Activated CD8-positive, alpha-beta memory T cell treated with anti-CD3 and anti-CD28 coated beads, Interleukin-2, amount 10 ng/mL, durations not matched to agents 7 days and 5 days (primary cell): ENCODE measurements around the gene PSMD5. TPM values are rescaled to one million over a fixed set of nuclear protein-coding genes. Genes with fewer than 3 reads are reported as not detected.
"Not testable (repeated sequence)": the region's sequence is repeated elsewhere in the genome, so short reads cannot be mapped to it uniquely, and the experiment has no call there.

Experiments
- ATAC-seq: fragments of 150-1000 bp; cut with Tn5 transposase; one replicate; pipeline ENCODE4 v1.10.0; 2021; ENCODE audit warnings: moderate library complexity
- CTCF ChIA-PET: fragments of 350-600 bp; sonication (Branson Sonifier 250); formaldehyde crosslinking; loops from one replicate; lab custom pipeline; 2021; ENCODE audit warnings: antibody characterized with exemption; lab: Charles Lee
- DNase-seq: peaks from one replicate; pipeline ENCODE4 v3.0.0-alpha.2; 2020
- H3K27ac Mint-ChIP-seq: one replicate; pipeline ENCODE4 v1.8.0; 2021; ENCODE audit warnings: mild to moderate bottlenecking, mixed read lengths
- H3K27me3 Mint-ChIP-seq: one replicate; pipeline ENCODE4 v1.8.0; 2021; ENCODE audit warnings: mixed read lengths
- H3K36me3 Mint-ChIP-seq: one replicate; pipeline ENCODE4 v1.8.0; 2021; ENCODE audit warnings: mild to moderate bottlenecking, mixed read lengths
- H3K4me1 Mint-ChIP-seq: one replicate; pipeline ENCODE4 v1.8.0; 2021; ENCODE audit warnings: mixed read lengths
- H3K4me3 Mint-ChIP-seq: one replicate; pipeline ENCODE4 v1.8.0; 2021; ENCODE audit warnings: mild to moderate bottlenecking, moderate library complexity, mixed read lengths
- H3K9me3 Mint-ChIP-seq: one replicate; pipeline ENCODE4 v1.8.0; 2022; ENCODE audit warnings: low read depth, mixed read lengths
- total RNA-seq, 2 experiments: library from RNA; stranded (reverse); gene quantifications; one replicate each; pipeline ENCODE4 v1.2.3, GENCODE V29; 2021

PSMD5 gene
- total RNA-seq, 2 experiments from 2014 or later, result 53.6 to 58.9 TPM

DNA sequence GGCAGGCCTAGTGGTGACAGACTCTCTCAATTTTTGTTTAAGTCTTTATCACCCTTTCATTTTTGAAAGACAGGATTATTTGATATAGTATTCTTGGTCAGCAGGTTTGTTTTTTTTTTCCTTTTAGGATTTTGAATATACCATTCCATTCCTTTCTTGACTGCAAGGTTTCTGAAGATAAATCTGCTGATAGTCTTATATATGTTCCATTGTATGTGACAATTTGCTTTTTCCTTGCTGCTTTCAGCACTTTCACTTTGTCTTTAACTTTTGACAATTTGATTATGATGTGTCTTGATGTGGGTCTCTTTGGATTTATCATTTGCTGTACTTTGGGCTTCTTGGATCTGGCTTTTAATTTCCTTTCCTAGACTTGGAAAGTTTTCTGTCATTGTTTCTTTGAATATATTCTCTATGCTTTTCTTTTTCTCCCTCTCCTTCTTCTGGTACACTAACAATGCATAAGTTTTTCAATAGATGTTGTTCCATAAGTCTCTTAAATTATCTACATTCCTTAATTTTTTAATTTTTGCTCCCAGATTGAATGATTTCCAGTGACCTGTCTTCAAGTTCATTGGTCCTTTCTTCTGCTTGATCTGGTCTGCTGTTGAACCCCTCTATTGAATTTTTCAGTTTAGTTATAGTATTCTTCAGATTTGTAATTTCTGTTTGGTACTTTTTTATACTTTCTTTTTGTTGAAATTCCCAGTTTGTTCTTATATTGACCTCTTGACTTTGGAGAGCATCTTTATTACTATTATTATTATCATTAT lies 34.9 kb downstream of the PSMD5 start:
- no peaks in the 10 kb centered on the region for H3K4me1 Mint-ChIP-seq
- H3K27ac Mint-ChIP-seq, result no peak overlapping the region
- peaks cover 28% of the 10 kb centered on the region for H3K9me3 Mint-ChIP-seq
- CTCF ChIA-PET, result interaction anchor here (0.7 kb wide), 1 partner anchor 104 kb away, joined by 3 read pairs; no protein-coding TSS in a partner anchor
- no peak overlapping the region for H3K4me3 Mint-ChIP-seq
- peaks cover 39% of the 10 kb centered on the region for H3K36me3 Mint-ChIP-seq
- no peaks in the 10 kb centered on the region for H3K27me3 Mint-ChIP-seq
- DNase-seq, result no peak
- no peak for ATAC-seq

DNA sequence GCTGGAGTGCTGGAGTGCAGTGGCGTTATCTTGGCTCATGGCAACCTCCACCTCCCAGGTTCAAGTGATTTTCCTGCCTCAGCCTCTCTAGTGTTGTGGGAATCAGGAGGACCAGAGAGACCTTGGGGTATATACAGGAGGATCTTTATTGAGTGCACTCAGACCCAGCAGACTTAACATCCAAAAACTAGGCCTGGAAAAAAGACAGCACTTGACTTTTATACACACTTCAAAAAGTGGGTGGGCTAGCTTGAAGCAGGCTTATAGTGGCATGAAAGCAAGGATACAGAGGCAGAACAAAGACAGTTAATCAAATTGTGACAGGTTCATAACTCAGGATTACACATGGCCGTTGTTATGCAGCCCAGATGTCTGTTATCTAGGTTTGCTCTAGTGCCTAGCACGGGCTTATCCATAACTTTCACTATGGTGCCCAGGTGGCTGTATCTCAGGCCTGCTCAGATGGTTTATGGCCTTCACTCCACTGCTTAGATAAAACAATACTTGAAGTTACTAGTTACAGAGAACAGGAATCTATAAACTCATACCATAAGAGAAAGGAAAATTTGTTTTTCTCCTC lies 37.8 kb downstream of the PSMD5 start:
- H3K27ac Mint-ChIP-seq, H3K4me1 Mint-ChIP-seq, ATAC-seq, H3K4me3 Mint-ChIP-seq, H3K27me3 Mint-ChIP-seq, DNase-seq, CTCF ChIA-PET: not testable (repeated sequence)
- H3K9me3 Mint-ChIP-seq, result peaks cover 25% of the 10 kb centered on the region
- peaks cover 39% of the 10 kb centered on the region for H3K36me3 Mint-ChIP-seq

DNA sequence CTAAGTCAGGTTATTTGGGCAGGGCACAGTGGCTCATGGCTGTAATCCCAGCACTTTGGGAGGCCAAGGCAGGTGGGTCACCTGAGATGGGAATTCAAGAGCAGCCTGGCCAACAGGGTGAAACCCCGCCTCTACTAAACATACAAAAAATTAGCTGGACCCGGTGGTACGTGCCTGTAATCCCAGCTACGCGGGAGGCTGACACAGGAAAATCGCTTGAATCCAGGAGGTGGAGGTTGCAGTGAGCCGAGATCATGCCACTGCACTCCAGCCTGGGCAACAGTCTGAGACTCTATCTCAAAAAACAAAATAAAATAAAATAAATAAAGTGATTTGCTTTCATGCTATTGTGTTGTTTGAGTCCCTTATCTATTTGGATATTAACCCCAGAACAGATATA lies 41.3 kb downstream of the PSMD5 start:
- no peaks in the 10 kb centered on the region for H3K4me1 Mint-ChIP-seq
- CTCF ChIA-PET, result no interaction called here

DNA sequence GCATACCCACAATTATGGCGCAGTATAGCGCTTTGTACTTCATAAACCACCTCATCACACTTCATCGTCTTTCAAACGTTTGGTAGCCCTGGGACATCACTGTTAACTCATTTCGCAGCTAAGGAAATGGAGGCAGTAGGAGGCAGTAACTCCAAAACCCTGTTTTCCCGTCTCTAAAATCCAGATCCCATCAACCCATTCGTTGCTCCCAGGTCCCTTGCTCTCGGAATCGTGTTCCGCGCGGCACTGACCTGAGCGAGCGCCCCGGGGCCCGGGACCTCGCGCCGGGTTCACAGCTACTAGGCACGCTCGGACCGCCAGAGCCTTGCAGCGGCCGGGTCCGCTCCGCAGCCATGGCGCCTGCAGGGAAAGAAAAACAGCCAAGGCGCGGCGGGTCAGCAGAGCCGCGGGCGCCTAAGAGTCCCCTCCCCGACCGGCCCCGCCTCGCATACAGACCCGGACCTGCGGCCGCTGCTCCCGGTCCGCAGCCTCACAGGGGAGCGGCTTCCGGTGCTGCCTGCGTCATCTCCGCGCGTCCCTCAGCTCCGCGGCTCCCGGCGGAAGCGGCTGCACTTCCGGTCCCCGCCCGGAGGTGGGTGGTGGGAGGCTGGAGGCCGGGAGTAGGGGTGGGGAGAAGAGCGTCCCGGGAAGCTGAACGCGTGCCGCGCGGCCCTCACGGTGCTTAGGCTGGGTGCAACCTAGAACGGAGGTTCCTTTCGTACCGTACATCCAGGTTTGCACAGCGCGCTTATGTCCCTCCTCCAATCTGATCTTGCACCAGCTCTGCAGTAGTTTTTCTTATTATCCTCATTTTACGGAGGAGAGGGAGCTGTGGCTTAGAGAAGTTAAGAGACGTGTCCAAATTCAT lies 49.6 kb downstream of the PSMD5 start, which contains the start of gene FBXW2:
Gene FBXW2 (minus strand): TSS at position 519 of the 868 bp plus-strand sequence. CDS start 5,158 bp downstream, outside the sequence.
- Mint-ChIP-seq H3K27ac (peak within 1 kb of the TSS; percentile 91), H3K27me3 (no peaks in the 10 kb centered on the region), H3K4me3 (peak within 1 kb of the TSS; percentile 91), H3K36me3 (peaks cover 18% of the 10 kb centered on the region), H3K4me1 (peaks cover 59% of the 10 kb centered on the region), H3K9me3 (no peaks in the 10 kb centered on the region)
- ATAC-seq (peak; percentile 94), DNase-seq (peak; percentile 93)
- CTCF ChIA-PET, result interaction anchor here (1.0 to 2.1 kb wide), 13 partner anchors 11 to 279 kb away, joined by 3 to 8 read pairs (median 3); partner anchors contain the start of gene PHF19

More for the DNA sequence above, 41.3 kb downstream of the PSMD5 start:
- H3K36me3 Mint-ChIP-seq, result peaks cover 16% of the 10 kb centered on the region
- DNase-seq, result no peak
- no peaks in the 10 kb centered on the region for H3K27me3 Mint-ChIP-seq
- H3K4me3 Mint-ChIP-seq, result no peak overlapping the region
- no peak overlapping the region for H3K27ac Mint-ChIP-seq
- no peak for ATAC-seq
- peaks cover 8% of the 10 kb centered on the region for H3K9me3 Mint-ChIP-seq

DNA sequence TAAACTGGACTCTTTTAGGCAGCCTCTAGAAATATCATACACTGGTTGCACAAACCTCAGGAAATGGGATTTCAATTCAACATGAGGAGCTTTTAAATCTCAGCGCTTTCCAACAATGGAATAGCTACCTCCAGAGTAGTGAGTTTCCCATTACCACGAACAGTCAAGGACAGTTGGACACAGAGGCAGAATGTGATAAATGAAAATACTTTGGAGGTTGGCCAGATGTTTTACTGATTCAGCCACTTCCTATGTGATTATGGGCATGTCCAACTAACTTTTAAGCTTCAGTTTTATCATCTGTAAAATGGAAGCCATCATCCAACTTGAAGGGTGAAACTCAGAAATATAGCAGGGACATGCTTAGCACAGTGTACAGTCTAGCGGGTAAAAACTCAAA lies 51.6 kb downstream of the PSMD5 start:
- Mint-ChIP-seq H3K27ac (peak overlapping the region; percentile 74), H3K9me3 (no peaks in the 10 kb centered on the region), H3K4me3 (peak overlapping the region; percentile 91), H3K27me3 (no peaks in the 10 kb centered on the region), H3K4me1 (peaks cover 70% of the 10 kb centered on the region), H3K36me3 (peaks cover 33% of the 10 kb centered on the region)
- CTCF ChIA-PET, result no interaction called here
- DNase-seq (no peak), ATAC-seq (no peak)

DNA sequence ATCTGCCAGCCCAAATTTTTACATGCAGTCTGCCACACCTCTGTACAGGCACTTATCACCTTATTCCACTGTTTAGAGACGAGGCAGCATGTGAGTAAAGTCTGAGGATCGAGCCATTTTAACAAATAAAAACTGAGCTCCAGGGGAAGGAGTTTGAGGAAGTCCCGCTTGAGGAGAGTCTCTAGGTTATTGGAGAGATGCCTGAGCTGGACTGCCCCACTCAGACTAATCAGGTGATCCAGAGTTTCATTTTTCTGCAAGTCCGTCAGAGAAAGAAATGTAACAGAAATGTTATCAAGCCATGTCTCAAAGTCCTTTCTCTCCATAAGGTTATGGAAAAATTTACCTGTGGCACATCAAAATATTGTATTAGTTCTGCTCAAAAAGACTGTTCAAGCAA lies 54.8 kb downstream of the PSMD5 start:
- Mint-ChIP-seq H3K36me3 (peaks cover 47% of the 10 kb centered on the region), H3K27ac (peak overlapping the region; percentile 27), H3K27me3 (no peaks in the 10 kb centered on the region), H3K4me1 (peaks cover 66% of the 10 kb centered on the region), H3K9me3 (no peaks in the 10 kb centered on the region), H3K4me3 (no peak overlapping the region)
- CTCF ChIA-PET, result no interaction called here
- ATAC-seq (no peak), DNase-seq (no peak)

DNA sequence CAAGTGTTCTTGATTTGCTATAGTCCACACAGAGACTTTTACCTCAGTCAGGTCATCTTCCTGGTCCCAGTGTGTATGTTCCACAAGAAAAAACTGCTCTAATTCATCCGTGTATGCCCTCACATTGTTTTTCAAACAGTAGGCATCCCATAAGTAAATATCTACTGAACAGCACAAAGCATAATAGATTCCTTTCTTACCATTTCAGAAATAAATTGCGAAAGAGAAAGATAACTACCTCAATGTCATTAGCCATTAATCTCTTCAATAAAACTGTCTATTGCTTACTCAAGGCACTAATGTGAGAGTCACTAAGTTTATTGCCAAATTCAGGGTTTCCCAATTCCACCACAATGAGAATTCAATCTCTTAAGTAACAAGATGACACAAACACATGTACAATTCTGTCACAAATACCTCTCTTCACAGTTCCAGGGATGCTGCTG lies 59.1 kb downstream of the PSMD5 start:
- no peak overlapping the region for H3K4me3 Mint-ChIP-seq
- no peak overlapping the region for H3K27ac Mint-ChIP-seq
- DNase-seq (no peak), ATAC-seq (no peak)
- H3K36me3 Mint-ChIP-seq, result peaks cover 58% of the 10 kb centered on the region
- no peaks in the 10 kb centered on the region for H3K27me3 Mint-ChIP-seq
- CTCF ChIA-PET, result no interaction called here
- peaks cover 40% of the 10 kb centered on the region for H3K4me1 Mint-ChIP-seq
- H3K9me3 Mint-ChIP-seq, result no peaks in the 10 kb centered on the region

DNA sequence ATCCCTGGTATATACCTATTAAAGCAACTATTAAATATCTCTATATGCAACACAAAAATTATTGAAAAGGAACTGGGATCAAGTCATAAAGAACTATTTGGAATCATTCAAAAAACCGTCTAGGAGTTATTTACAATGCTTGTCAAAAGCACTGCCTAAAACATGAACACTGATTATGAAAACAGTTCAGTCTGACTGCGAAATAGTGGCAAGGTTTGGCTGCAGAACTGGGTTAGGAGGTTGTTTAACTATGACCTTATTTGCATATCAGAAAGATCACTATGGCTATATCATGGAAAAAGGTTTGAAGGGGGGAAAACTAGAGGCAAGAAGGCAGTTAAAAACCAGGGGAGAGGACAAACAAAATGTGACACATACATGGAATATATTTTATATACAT lies 61.5 kb downstream of the PSMD5 start:
- Mint-ChIP-seq H3K9me3 (no peaks in the 10 kb centered on the region), H3K36me3 (peaks cover 58% of the 10 kb centered on the region), H3K27me3 (no peaks in the 10 kb centered on the region), H3K27ac (no peak overlapping the region), H3K4me1 (peaks cover 24% of the 10 kb centered on the region), H3K4me3 (no peak overlapping the region)
- DNase-seq (no peak), ATAC-seq (no peak)
- CTCF ChIA-PET, result no interaction called here

DNA sequence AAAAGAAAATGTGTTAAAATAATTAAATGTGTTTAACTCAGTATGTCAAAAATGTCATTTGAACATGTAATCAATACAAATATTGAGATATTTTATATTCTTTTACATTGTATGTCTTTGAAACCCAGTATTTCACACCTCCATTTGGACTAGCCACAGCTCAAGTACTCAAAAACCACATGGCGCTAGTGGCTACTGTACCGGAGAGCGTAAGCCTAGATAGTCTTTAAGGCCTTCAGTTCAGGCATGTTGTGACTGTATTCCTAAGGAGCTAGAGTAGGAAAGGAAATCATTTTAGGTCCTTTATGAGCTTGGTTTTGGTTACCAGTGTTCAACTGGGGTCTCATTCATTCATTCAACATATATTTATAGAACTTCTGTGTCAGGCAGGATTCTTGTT lies 62.4 kb downstream of the PSMD5 start:
- Mint-ChIP-seq H3K9me3 (no peaks in the 10 kb centered on the region), H3K4me1 (peaks cover 18% of the 10 kb centered on the region), H3K4me3 (no peak overlapping the region), H3K27ac (no peak overlapping the region), H3K27me3 (no peaks in the 10 kb centered on the region), H3K36me3 (peaks cover 57% of the 10 kb centered on the region)
- CTCF ChIA-PET, result interaction anchor here (0.8 kb wide), 1 partner anchor 279 kb away, joined by 3 read pairs; no protein-coding TSS in a partner anchor
- DNase-seq, result no peak
- ATAC-seq, result no peak

DNA sequence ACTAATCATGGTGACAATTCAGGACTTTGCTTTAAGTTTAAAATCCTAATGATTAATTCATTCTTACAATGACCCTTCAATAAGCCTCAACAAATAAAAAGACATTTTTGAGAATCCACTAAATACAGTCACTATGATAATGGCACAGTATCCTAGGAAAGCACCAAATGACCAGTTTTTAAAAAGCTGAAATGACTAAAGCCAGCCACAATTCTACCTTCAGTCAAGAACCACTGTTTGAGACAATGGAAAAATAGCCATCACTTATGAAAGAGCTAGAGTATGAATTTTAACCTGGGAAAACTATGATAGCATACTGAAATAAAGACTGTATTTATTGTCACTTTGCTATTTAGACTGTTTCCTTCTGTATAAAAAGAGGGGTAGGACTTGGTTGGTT lies 63.5 kb downstream of the PSMD5 start:
- H3K9me3 Mint-ChIP-seq, result no peaks in the 10 kb centered on the region
- H3K27ac Mint-ChIP-seq, result no peak overlapping the region
- DNase-seq (no peak), ATAC-seq (no peak)
- CTCF ChIA-PET, result interaction anchor here (0.8 kb wide), 1 partner anchor 22 kb away, joined by 3 read pairs; no protein-coding TSS in a partner anchor
- H3K4me3 Mint-ChIP-seq, result no peak overlapping the region
- H3K4me1 Mint-ChIP-seq, result peaks cover 15% of the 10 kb centered on the region
- H3K36me3 Mint-ChIP-seq, result peaks cover 59% of the 10 kb centered on the region
- H3K27me3 Mint-ChIP-seq, result no peaks in the 10 kb centered on the region

DNA sequence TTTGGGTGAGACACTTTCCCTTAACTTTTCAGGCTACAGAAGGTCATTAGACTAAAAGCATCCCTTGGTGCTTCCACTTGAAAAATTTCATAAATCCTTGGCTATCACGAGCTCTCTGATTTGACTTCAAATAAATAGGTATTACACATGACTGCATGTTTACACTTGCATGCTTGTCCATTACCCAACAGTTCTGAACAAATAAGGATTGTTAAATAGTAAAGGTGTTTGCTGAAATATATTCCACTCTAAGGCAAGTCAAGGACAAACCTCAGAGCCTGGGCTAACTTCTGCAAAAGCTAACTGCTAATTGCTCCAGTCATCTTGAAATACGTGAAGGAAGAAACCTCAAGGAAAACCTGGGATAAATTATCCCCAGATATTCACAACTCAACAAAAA lies 64.0 kb downstream of the PSMD5 start:
- no peak for ATAC-seq
- H3K27me3 Mint-ChIP-seq, result no peaks in the 10 kb centered on the region
- H3K4me3 Mint-ChIP-seq, result no peak overlapping the region
- DNase-seq, result no peak
- no peak overlapping the region for H3K27ac Mint-ChIP-seq
- no peaks in the 10 kb centered on the region for H3K9me3 Mint-ChIP-seq
- peaks cover 54% of the 10 kb centered on the region for H3K36me3 Mint-ChIP-seq
- H3K4me1 Mint-ChIP-seq, result peaks cover 13% of the 10 kb centered on the region
- CTCF ChIA-PET, result interaction anchor here (0.8 kb wide), 1 partner anchor 22 kb away, joined by 3 read pairs; no protein-coding TSS in a partner anchor

DNA sequence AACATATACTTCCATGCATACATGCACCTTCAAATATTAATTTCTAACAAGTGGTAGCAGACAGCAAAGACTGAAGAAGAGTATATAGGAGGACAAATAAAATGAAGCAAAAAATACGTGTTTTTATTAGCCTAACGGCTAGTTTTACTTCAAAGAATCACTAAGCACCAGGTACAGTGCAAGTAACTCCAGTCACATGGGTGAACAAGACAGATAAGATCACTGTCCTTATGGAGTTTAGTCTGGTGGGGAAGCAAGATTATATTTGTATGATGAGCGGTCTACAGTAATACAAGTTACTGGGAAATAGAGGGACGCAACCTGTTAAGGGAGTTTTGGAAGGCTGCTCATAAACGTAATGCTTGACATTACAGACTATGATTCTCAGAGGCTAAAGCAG lies 65.5 kb downstream of the PSMD5 start:
- Mint-ChIP-seq H3K9me3 (no peaks in the 10 kb centered on the region), H3K27ac (no peak overlapping the region), H3K36me3 (peaks cover 49% of the 10 kb centered on the region), H3K4me1 (peaks cover 11% of the 10 kb centered on the region), H3K4me3 (no peak overlapping the region), H3K27me3 (no peaks in the 10 kb centered on the region)
- DNase-seq (no peak), ATAC-seq (no peak)
- CTCF ChIA-PET, result interaction anchor here (0.9 kb wide), 1 partner anchor 21 kb away, joined by 4 read pairs; no protein-coding TSS in a partner anchor

DNA sequence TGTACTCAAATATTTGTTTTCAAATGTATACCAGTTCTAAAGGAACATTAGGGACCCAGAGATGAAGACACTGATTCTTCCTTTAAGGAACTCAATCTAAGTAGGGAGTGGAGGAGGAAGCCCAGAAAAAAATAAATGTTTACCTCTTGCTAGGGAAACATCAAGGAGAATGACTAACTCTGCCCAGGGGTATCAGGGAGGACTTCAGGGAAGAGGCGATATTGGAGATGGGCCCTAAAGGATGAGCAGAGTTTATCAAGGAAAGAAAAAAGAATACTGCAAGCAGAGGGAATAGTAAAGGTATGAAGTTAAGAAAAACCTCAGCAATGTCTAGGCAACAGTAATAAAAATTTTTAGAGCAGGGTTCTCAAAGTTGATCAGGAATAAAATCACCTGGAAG lies 65.9 kb downstream of the PSMD5 start:
- DNase-seq (no peak), ATAC-seq (no peak)
- CTCF ChIA-PET, result no interaction called here
- Mint-ChIP-seq H3K36me3 (peaks cover 45% of the 10 kb centered on the region), H3K27me3 (no peaks in the 10 kb centered on the region), H3K27ac (no peak overlapping the region), H3K4me1 (peaks cover 11% of the 10 kb centered on the region), H3K9me3 (no peaks in the 10 kb centered on the region), H3K4me3 (no peak overlapping the region)
